Measurements from ENCODE around the gene GLP1R. TPM values are rescaled to one million over a fixed set of nuclear protein-coding genes. Genes with fewer than 3 reads are reported as not detected.

Gene GLP1R
- total RNA-seq, 1 experiment from 2014 or later = not detected

- Histone ChIP-seq H3K4me3 (ENCODE audit: low read depth, low read length, poor library complexity, severe bottlenecking) (no peak overlapping the region), H3K27me3 (replicated peaks; ENCODE audit: insufficient read depth, low read depth, low read length, poor library complexity) (peaks cover 12% of the 10 kb centered on the region), H3K9me3 (ENCODE audit: low read depth, low read length, poor library complexity, severe bottlenecking) (no peaks in the 10 kb centered on the region), H3K27ac (ENCODE audit: low read depth, low read length, poor library complexity, severe bottlenecking) (no peak overlapping the region), H3K36me3 (ENCODE audit: insufficient read depth, low read length, poor library complexity, severe bottlenecking) (no peaks in the 10 kb centered on the region), H3K4me1 (ENCODE audit: insufficient read depth, low read length, poor library complexity, severe bottlenecking) (no peaks in the 10 kb centered on the region)
- CTCF ChIA-PET = no interaction called here
- no TSS peak for BruUV-seq (replicated peaks)
- intact Hi-C loops (cut with micrococcal nuclease; ENCODE audit: unreplicated experiment) = no loop called here
- TF ChIP-seq EZH2 (IDR thresholded peaks at IDR 0.05; ENCODE audit: borderline replicate concordance, low read depth, low read length, poor library complexity, severe bottlenecking) = no peak
- no peak for TF ChIP-seq CTCF (conservative IDR thresholded peaks at IDR 0.05; ENCODE audit: low read depth, low read length)
- no peak for DNase-seq (ENCODE audit: low spot score)
- POLR2A ChIA-PET (ENCODE audit: low non-redundant PET) = no interaction called here
Measured at GRCh38 chr6:39083231-39083634, 34.7 kb downstream of the GLP1R start.

GRCh38 chr6:39084506-39084905 is 35.9 kb downstream of the GLP1R start:
- ChIA-PET CTCF (no interaction called here), POLR2A (ENCODE audit: low non-redundant PET) (interaction anchor here (0.7 kb wide), 1 partner anchor 803 kb away, joined by 3 read pairs; no protein-coding TSS in a partner anchor)
- TF ChIP-seq EZH2 (IDR thresholded peaks at IDR 0.05; ENCODE audit: borderline replicate concordance, low read depth, low read length, poor library complexity, severe bottlenecking) (no peak), CTCF (conservative IDR thresholded peaks at IDR 0.05; ENCODE audit: low read depth, low read length) (no peak)
- intact Hi-C loops (cut with micrococcal nuclease; ENCODE audit: unreplicated experiment) = no loop called here
- DNase-seq (ENCODE audit: low spot score) = peak; percentile 10
- Histone ChIP-seq H3K4me3 (ENCODE audit: low read depth, low read length, poor library complexity, severe bottlenecking) (no peak overlapping the region), H3K27ac (ENCODE audit: low read depth, low read length, poor library complexity, severe bottlenecking) (no peak overlapping the region), H3K4me1 (ENCODE audit: insufficient read depth, low read length, poor library complexity, severe bottlenecking) (no peaks in the 10 kb centered on the region), H3K9me3 (ENCODE audit: low read depth, low read length, poor library complexity, severe bottlenecking) (no peaks in the 10 kb centered on the region), H3K36me3 (ENCODE audit: insufficient read depth, low read length, poor library complexity, severe bottlenecking) (no peaks in the 10 kb centered on the region), H3K27me3 (replicated peaks; ENCODE audit: insufficient read depth, low read depth, low read length, poor library complexity) (peaks cover 24% of the 10 kb centered on the region)
- no TSS peak for BruUV-seq (replicated peaks)

- CTCF ChIA-PET = no interaction called here
- intact Hi-C loops (cut with micrococcal nuclease; ENCODE audit: unreplicated experiment) = no loop called here
- no peak overlapping the region for H3K27ac ChIP-seq (ENCODE audit: low read depth, low read length, poor library complexity, severe bottlenecking)
- no peaks in the 10 kb centered on the region for H3K36me3 ChIP-seq (ENCODE audit: insufficient read depth, low read length, poor library complexity, severe bottlenecking)
- H3K27me3 ChIP-seq (replicated peaks; ENCODE audit: insufficient read depth, low read depth, low read length, poor library complexity) = peaks cover 26% of the 10 kb centered on the region
- no peaks in the 10 kb centered on the region for H3K4me1 ChIP-seq (ENCODE audit: insufficient read depth, low read length, poor library complexity, severe bottlenecking)
- H3K4me3 ChIP-seq (ENCODE audit: low read depth, low read length, poor library complexity, severe bottlenecking) = no peak overlapping the region
- no peak for DNase-seq (ENCODE audit: low spot score)
- no peak for TF ChIP-seq CTCF (conservative IDR thresholded peaks at IDR 0.05; ENCODE audit: low read depth, low read length)
- no peak for TF ChIP-seq EZH2 (IDR thresholded peaks at IDR 0.05; ENCODE audit: borderline replicate concordance, low read depth, low read length, poor library complexity, severe bottlenecking)
- POLR2A ChIA-PET (ENCODE audit: low non-redundant PET) = no interaction called here
- BruUV-seq (replicated peaks) = no TSS peak
- H3K9me3 ChIP-seq (ENCODE audit: low read depth, low read length, poor library complexity, severe bottlenecking) = no peaks in the 10 kb centered on the region
Measured at GRCh38 chr6:39085129-39085797, 36.7 kb downstream of the GLP1R start.
